CD4-positive, alpha-beta T cell treated with Interleukin-4 for 1 hour (primary cell): ENCODE data around the gene SLC25A28.

Experiments
- DNase-seq, 2 donors: peaks; one replicate each; pipeline ENCODE4 v3.0.0-alpha.2; 2020 to 2022

Gene SLC25A28

GRCh38 chr10:99579971-99580370 is 40.3 kb downstream of the SLC25A28 start:
- DNase-seq: no peak

- DNase-seq: no peak
These were observed 46.4 kb downstream of the SLC25A28 start for GRCh38 chr10:99573790-99574189.

DNA sequence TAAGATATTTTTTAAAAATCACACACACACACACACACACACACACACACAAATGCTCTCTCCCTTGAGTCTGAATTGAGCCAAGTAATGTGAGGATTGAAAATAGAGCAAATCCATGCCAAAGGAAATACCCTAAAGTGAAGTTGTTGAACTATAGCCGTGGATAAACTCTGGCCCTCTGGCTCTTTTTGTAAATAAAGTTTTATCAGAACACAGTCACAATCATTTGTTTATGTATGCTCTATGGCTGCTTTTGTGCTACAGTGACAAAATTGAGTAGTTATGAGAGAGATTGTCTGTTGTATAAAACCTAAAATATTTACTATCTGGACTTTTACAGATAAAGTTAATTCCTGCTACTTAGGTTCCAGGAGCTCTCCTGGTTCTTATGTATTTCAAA is 48.4 kb downstream of the SLC25A28 start:
- no peak for DNase-seq

DNA sequence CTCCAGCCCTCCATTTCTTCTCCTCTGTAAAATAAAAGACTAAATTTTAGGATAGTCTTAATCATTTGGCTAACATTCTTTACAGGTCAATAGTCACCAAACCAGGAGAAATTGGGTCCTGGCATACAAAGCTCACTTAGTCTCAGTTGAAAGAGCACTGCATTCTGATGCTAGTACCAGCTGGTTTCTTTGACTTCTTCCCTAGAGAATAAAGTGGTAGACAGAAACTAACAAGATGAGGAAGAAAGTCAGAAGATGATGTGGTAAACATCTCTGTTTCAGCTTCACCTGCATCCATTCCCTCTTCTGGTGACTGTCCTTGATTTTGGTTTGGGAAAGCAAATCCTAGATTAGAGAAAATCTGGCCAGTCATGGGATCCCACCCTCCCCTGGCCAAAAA is 50.3 kb downstream of the SLC25A28 start:
- no peak for DNase-seq

GRCh38 chr10:99569253-99569939 is 50.8 kb downstream of the SLC25A28 start:
- DNase-seq: no peak

- DNase-seq: no peak
These were observed 55.1 kb downstream of the SLC25A28 start for GRCh38 chr10:99565166-99565565.

GRCh38 chr10:99564361-99564760 is 55.9 kb downstream of the SLC25A28 start:
- no peak for DNase-seq

DNA sequence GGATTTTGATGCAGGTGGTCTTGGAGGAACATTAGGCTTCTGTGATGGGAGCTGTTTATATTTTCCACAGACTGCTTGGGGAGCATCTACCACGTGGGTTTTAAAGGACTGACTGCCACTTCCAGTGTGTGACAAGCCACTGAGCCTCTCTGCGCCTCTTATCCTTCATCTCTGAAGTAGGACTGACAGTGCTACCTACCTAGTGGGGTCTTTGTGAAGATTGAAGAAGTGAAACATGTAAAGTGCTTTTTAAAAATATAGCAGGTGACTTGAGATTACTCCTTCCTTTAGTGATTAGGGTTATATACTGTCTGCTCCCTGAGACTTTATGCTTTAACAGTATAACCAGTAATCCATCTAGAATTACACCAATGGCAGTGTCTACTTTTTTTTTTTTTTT is 57.6 kb downstream of the SLC25A28 start:
- DNase-seq: no peak
